Measurements from ENCODE around the gene CACHD1. TPM values are rescaled to one million over a fixed set of nuclear protein-coding genes. Genes with fewer than 3 reads are reported as not detected.

The CACHD1 gene
- total RNA-seq, 5 donors from 2014 or later (not counting 1 experiment from before 2014, with no cell fraction given): 0.49 to 7.3 (median 2.2) TPM

DNA sequence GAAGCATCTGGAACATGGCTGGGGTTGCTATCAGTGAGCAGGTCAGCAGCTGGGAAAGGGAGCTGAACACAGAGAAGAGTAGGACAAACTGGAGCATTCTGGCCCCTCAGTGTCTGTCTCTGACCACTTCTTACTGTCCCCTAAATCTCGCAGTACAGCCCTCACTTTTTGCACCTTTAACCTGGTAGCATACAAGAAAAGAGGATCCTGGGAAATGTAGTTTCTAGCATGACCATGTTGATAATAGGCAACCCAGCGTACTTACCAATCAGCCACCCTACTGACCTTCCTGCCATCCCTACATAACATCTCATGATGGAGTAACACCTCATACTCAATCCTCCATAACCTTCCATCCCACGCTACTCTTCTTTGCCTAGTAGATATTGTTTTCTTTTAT lies 175.8 kb downstream of the CACHD1 start:
- H3K27me3 ChIP-seq (replicated peaks in 1 of 2; ENCODE audit: control insufficient read depth in 2 of 2, extremely low read depth in 1 of 2, insufficient read depth in 2 of 2, low read length in 1 of 2): peaks cover 0 to 2% of the 10 kb centered on the region in 2 experiments
- no peaks in the 10 kb centered on the region for H3K4me1 ChIP-seq (ENCODE audit: control insufficient read depth in 1 of 2, extremely low read depth in 1 of 2, insufficient read depth in 2 of 2, low read length in 2 of 2)
- WGBS (ENCODE audit: insufficient coverage): no CpG with 5 or more reads among the region's 3 CpGs
- DNase-seq (no peak), ATAC-seq (replicated peaks in 1 of 4) (no peak)
- H3K27me3 Mint-ChIP-seq: peaks cover 0 to 4% of the 10 kb centered on the region in 2 donors
- no peaks in the 10 kb centered on the region for H3K36me3 Mint-ChIP-seq
- no peak overlapping the region for H3K4me3 ChIP-seq (ENCODE audit: control insufficient read depth in 1 of 2, extremely low read depth in 1 of 2, low read length in 1 of 2)
- POLR2A ChIA-PET: no interaction called here
- no peak overlapping the region for H3K27ac ChIP-seq (ENCODE audit: low read length)
- CTCF ChIA-PET: no interaction called here
- no peak overlapping the region for H3K27ac Mint-ChIP-seq
- H3K9me3 Mint-ChIP-seq: no peaks in the 10 kb centered on the region
- no peaks in the 10 kb centered on the region for H3K9me3 ChIP-seq
- H3K36me3 ChIP-seq (ENCODE audit: control insufficient read depth in 2 of 2, extremely low read depth in 1 of 2, insufficient read depth in 1 of 2, low read length in 1 of 2): no peaks in the 10 kb centered on the region
- H3K4me1 Mint-ChIP-seq: no peaks in the 10 kb centered on the region
- no peak overlapping the region for H3K4me3 Mint-ChIP-seq

GRCh38 chr1:64650411-64650810 lies 180.5 kb downstream of the CACHD1 start:
- ATAC-seq (replicated peaks in 1 of 4) (no peak), DNase-seq (no peak)
- no peak overlapping the region for H3K27ac Mint-ChIP-seq
- Histone ChIP-seq H3K9me3 (no peaks in the 10 kb centered on the region), H3K4me1 (ENCODE audit: control insufficient read depth in 1 of 2, extremely low read depth in 1 of 2, insufficient read depth in 2 of 2, low read length in 2 of 2) (no peaks in the 10 kb centered on the region), H3K4me3 (ENCODE audit: control insufficient read depth in 1 of 2, extremely low read depth in 1 of 2, low read length in 1 of 2) (no peak overlapping the region), H3K36me3 (ENCODE audit: control insufficient read depth in 2 of 2, extremely low read depth in 1 of 2, insufficient read depth in 1 of 2, low read length in 1 of 2) (no peaks in the 10 kb centered on the region), H3K27ac (ENCODE audit: low read length) (no peak overlapping the region), H3K27me3 (replicated peaks in 1 of 2; ENCODE audit: control insufficient read depth in 2 of 2, extremely low read depth in 1 of 2, insufficient read depth in 2 of 2, low read length in 1 of 2) (peaks cover 0 to 2% of the 10 kb centered on the region in 2 experiments)
- ChIA-PET CTCF (interaction anchor here in 1 of 2 donors (0.7 kb wide), 1 partner anchor 61 kb away, joined by 3 read pairs; no protein-coding TSS in a partner anchor), POLR2A (no interaction called here)
- H3K4me3 Mint-ChIP-seq: no peak overlapping the region
- 100% methylated on average over 1 of the region's 2 CpGs for WGBS (ENCODE audit: insufficient coverage)
- H3K9me3 Mint-ChIP-seq: no peaks in the 10 kb centered on the region
- H3K36me3 Mint-ChIP-seq: no peaks in the 10 kb centered on the region
- no peaks in the 10 kb centered on the region for H3K4me1 Mint-ChIP-seq
- H3K27me3 Mint-ChIP-seq: peaks cover 0 to 14% of the 10 kb centered on the region in 2 donors

DNA sequence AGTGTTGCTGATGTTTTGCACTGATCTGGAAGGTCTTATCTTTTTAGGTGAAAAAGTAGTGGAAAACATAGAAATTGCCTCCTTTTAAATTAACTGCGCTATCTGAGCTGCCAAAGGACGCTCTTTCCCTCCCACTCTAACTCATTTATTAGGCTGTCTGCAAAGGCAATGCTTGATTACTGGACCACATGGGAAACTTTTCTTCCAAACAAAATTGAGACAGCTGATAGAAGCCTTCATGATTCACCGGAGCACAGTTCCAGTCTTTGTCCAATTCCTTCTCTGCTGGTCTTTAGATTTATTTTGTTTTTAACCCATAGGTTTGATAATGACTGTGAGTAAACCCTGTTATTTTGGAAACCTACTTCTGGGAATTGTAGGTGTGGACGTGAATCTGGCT lies 181.9 kb downstream of the CACHD1 start:
- ChIA-PET CTCF (no interaction called here), POLR2A (no interaction called here)
- Mint-ChIP-seq H3K4me1 (no peaks in the 10 kb centered on the region), H3K9me3 (no peaks in the 10 kb centered on the region), H3K36me3 (no peaks in the 10 kb centered on the region), H3K27me3 (peaks cover 0 to 14% of the 10 kb centered on the region in 2 donors), H3K27ac (no peak overlapping the region), H3K4me3 (no peak overlapping the region)
- WGBS (ENCODE audit: insufficient coverage): 83% methylated on average over 1 of the region's 4 CpGs
- H3K27me3 ChIP-seq (replicated peaks in 1 of 2; ENCODE audit: control insufficient read depth in 2 of 2, extremely low read depth in 1 of 2, insufficient read depth in 2 of 2, low read length in 1 of 2): peaks cover 0 to 2% of the 10 kb centered on the region in 2 experiments
- H3K27ac ChIP-seq (ENCODE audit: low read length): no peak overlapping the region
- H3K36me3 ChIP-seq (ENCODE audit: control insufficient read depth in 2 of 2, extremely low read depth in 1 of 2, insufficient read depth in 1 of 2, low read length in 1 of 2): no peaks in the 10 kb centered on the region
- no peak for ATAC-seq (replicated peaks in 1 of 4)
- H3K4me3 ChIP-seq (ENCODE audit: control insufficient read depth in 1 of 2, extremely low read depth in 1 of 2, low read length in 1 of 2): no peak overlapping the region
- DNase-seq: no peak
- no peaks in the 10 kb centered on the region for H3K9me3 ChIP-seq
- H3K4me1 ChIP-seq (ENCODE audit: control insufficient read depth in 1 of 2, extremely low read depth in 1 of 2, insufficient read depth in 2 of 2, low read length in 2 of 2): no peaks in the 10 kb centered on the region

DNA sequence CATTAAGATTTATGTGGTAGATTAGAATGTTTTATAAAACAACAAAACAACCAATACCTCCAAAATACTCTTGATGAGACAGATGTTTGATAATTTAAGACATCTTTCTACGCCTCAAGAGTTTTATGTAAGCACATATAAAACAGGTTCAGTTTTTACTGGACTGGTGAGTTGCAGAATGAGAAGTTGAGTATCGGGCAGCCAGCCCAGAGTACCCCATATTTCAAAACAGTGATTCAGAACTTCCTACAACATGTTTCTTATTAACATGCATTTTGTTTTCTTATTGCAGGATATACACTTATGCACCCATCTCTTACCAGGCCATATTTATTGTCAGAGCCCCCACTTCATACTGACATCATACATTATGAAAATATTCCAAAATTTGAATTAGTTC lies 183.5 kb downstream of the CACHD1 start:
- CTCF ChIA-PET: no interaction called here
- Histone ChIP-seq H3K9me3 (no peaks in the 10 kb centered on the region), H3K36me3 (ENCODE audit: control insufficient read depth in 2 of 2, extremely low read depth in 1 of 2, insufficient read depth in 1 of 2, low read length in 1 of 2) (no peaks in the 10 kb centered on the region), H3K27ac (ENCODE audit: low read length) (no peak overlapping the region), H3K4me3 (ENCODE audit: control insufficient read depth in 1 of 2, extremely low read depth in 1 of 2, low read length in 1 of 2) (no peak overlapping the region), H3K4me1 (ENCODE audit: control insufficient read depth in 1 of 2, extremely low read depth in 1 of 2, insufficient read depth in 2 of 2, low read length in 2 of 2) (no peaks in the 10 kb centered on the region), H3K27me3 (replicated peaks in 1 of 2; ENCODE audit: control insufficient read depth in 2 of 2, extremely low read depth in 1 of 2, insufficient read depth in 2 of 2, low read length in 1 of 2) (peaks cover 0 to 2% of the 10 kb centered on the region in 2 experiments)
- DNase-seq: no peak
- Mint-ChIP-seq H3K36me3 (no peaks in the 10 kb centered on the region), H3K9me3 (no peaks in the 10 kb centered on the region), H3K27me3 (peaks cover 0 to 10% of the 10 kb centered on the region in 2 donors), H3K4me3 (no peak overlapping the region), H3K27ac (no peak overlapping the region), H3K4me1 (no peaks in the 10 kb centered on the region)
- WGBS (ENCODE audit: insufficient coverage): no CpG with 5 or more reads among the region's 2 CpGs
- no peak for ATAC-seq (replicated peaks in 1 of 4)
- POLR2A ChIA-PET: no interaction called here

GRCh38 chr1:64654519-64655341 lies 184.8 kb downstream of the CACHD1 start:
- no peak overlapping the region for H3K27ac ChIP-seq (ENCODE audit: low read length)
- no peaks in the 10 kb centered on the region for H3K27me3 ChIP-seq (replicated peaks in 1 of 2; ENCODE audit: control insufficient read depth in 2 of 2, extremely low read depth in 1 of 2, insufficient read depth in 2 of 2, low read length in 1 of 2)
- H3K4me1 Mint-ChIP-seq: no peaks in the 10 kb centered on the region
- H3K4me3 ChIP-seq (ENCODE audit: control insufficient read depth in 1 of 2, extremely low read depth in 1 of 2, low read length in 1 of 2): no peak overlapping the region
- H3K36me3 Mint-ChIP-seq: no peaks in the 10 kb centered on the region
- H3K27ac Mint-ChIP-seq: no peak overlapping the region
- H3K27me3 Mint-ChIP-seq: peaks cover 0 to 10% of the 10 kb centered on the region in 2 donors
- ATAC-seq (replicated peaks in 1 of 4): no peak
- CTCF ChIA-PET: interaction anchor here in 1 of 2 donors (0.6 to 1.2 kb wide), 2 partner anchors 34 to 387 kb away, joined by 3 read pairs; no protein-coding TSS in a partner anchor
- POLR2A ChIA-PET: no interaction called here
- H3K9me3 ChIP-seq: no peaks in the 10 kb centered on the region
- 80% methylated on average over 1 of the region's 5 CpGs for WGBS (ENCODE audit: insufficient coverage)
- no peaks in the 10 kb centered on the region for H3K9me3 Mint-ChIP-seq
- H3K36me3 ChIP-seq (ENCODE audit: control insufficient read depth in 2 of 2, extremely low read depth in 1 of 2, insufficient read depth in 1 of 2, low read length in 1 of 2): no peaks in the 10 kb centered on the region
- peak in 2 of 35 experiments; percentile 1 to 7 for DNase-seq
- H3K4me1 ChIP-seq (ENCODE audit: control insufficient read depth in 1 of 2, extremely low read depth in 1 of 2, insufficient read depth in 2 of 2, low read length in 2 of 2): no peaks in the 10 kb centered on the region
- no peak overlapping the region for H3K4me3 Mint-ChIP-seq

- Mint-ChIP-seq H3K27ac (no peak overlapping the region), H3K27me3 (peaks cover 0 to 10% of the 10 kb centered on the region in 2 donors), H3K4me1 (no peaks in the 10 kb centered on the region), H3K9me3 (no peaks in the 10 kb centered on the region), H3K4me3 (no peak overlapping the region), H3K36me3 (no peaks in the 10 kb centered on the region)
- ChIA-PET CTCF (no interaction called here), POLR2A (no interaction called here)
- DNase-seq (no peak), ATAC-seq (replicated peaks in 1 of 4) (no peak)
- H3K4me1 ChIP-seq (ENCODE audit: control insufficient read depth in 1 of 2, extremely low read depth in 1 of 2, insufficient read depth in 2 of 2, low read length in 2 of 2): no peaks in the 10 kb centered on the region
- WGBS (ENCODE audit: insufficient coverage): 90% methylated on average over 2 of the region's 2 CpGs
- no peak overlapping the region for H3K27ac ChIP-seq (ENCODE audit: low read length)
- H3K4me3 ChIP-seq (ENCODE audit: control insufficient read depth in 1 of 2, extremely low read depth in 1 of 2, low read length in 1 of 2): no peak overlapping the region
- no peaks in the 10 kb centered on the region for H3K36me3 ChIP-seq (ENCODE audit: control insufficient read depth in 2 of 2, extremely low read depth in 1 of 2, insufficient read depth in 1 of 2, low read length in 1 of 2)
- H3K27me3 ChIP-seq (replicated peaks in 1 of 2; ENCODE audit: control insufficient read depth in 2 of 2, extremely low read depth in 1 of 2, insufficient read depth in 2 of 2, low read length in 1 of 2): no peaks in the 10 kb centered on the region
- H3K9me3 ChIP-seq: no peaks in the 10 kb centered on the region
Measured at GRCh38 chr1:64655861-64656260, 185.9 kb downstream of the CACHD1 start.
